Fibroblast of the aortic adventitia (primary cell): ENCODE measurements around the gene P4HA1. TPM values are rescaled to one million over a fixed set of nuclear protein-coding genes. Genes with fewer than 3 reads are reported as not detected.
A peak's percentile ranks its signal among the peaks of the same experiment; 100 is the strongest.

Experiments
- DNase-seq: peaks from one replicate; pipeline ENCODE4 v3.0.0-alpha.2; 2010; ENCODE audit warnings: low read depth
- H3K4me3 ChIP-seq: 2 replicates; pipeline ENCODE4 v1.5.1; 2011; ENCODE audit warnings: low read depth, mild to moderate bottlenecking, control low read depth, low read length, moderate library complexity
- total RNA-seq: library from RNA; depleted of rRNA; stranded (reverse); fragments of >200 nt; gene quantifications from 2 replicates; pipeline ENCODE4 v1.2.3, GENCODE V29; 2012; ENCODE audit warnings: low replicate concordance
- TF ChIP-seq, protein P1 (sequence below): IDR thresholded peaks from 2 replicates; pipeline ENCODE4 v1.5.1; 2011; ENCODE audit warnings: mild to moderate bottlenecking, low read length, control low read depth, inconsistent platforms; ENCODE audit not compliant: insufficient read depth

The P4HA1 gene
- total RNA-seq, 1 donor, result 159 TPM

DNA sequence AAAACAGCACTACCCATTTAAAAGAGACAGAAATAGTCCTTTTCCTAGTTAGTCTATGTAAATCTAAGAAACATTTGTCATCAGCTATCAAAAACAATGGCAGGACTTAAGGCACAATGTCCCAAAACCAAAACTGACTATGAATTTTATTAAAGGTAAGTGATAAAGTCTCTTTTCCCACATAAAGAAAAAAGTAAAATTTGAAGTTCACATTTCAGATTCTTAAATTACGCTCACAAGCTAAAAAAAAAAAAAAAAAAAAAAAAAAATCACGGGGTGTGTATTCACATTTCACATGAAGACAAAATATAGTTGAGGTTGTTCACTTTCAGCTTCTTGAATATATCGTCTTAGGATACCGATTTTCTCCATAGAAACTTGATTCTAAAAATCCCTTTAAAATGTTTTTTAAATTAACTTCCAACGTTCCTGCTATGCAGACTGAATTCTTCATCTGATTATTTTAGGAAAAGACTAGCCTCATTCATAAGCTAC lies 1.6 kb downstream of the P4HA1 start:
- TF ChIP-seq, protein P1, sequence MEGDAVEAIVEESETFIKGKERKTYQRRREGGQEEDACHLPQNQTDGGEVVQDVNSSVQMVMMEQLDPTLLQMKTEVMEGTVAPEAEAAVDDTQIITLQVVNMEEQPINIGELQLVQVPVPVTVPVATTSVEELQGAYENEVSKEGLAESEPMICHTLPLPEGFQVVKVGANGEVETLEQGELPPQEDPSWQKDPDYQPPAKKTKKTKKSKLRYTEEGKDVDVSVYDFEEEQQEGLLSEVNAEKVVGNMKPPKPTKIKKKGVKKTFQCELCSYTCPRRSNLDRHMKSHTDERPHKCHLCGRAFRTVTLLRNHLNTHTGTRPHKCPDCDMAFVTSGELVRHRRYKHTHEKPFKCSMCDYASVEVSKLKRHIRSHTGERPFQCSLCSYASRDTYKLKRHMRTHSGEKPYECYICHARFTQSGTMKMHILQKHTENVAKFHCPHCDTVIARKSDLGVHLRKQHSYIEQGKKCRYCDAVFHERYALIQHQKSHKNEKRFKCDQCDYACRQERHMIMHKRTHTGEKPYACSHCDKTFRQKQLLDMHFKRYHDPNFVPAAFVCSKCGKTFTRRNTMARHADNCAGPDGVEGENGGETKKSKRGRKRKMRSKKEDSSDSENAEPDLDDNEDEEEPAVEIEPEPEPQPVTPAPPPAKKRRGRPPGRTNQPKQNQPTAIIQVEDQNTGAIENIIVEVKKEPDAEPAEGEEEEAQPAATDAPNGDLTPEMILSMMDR, result no peak
- DNase-seq, result peak; percentile 26

DNA sequence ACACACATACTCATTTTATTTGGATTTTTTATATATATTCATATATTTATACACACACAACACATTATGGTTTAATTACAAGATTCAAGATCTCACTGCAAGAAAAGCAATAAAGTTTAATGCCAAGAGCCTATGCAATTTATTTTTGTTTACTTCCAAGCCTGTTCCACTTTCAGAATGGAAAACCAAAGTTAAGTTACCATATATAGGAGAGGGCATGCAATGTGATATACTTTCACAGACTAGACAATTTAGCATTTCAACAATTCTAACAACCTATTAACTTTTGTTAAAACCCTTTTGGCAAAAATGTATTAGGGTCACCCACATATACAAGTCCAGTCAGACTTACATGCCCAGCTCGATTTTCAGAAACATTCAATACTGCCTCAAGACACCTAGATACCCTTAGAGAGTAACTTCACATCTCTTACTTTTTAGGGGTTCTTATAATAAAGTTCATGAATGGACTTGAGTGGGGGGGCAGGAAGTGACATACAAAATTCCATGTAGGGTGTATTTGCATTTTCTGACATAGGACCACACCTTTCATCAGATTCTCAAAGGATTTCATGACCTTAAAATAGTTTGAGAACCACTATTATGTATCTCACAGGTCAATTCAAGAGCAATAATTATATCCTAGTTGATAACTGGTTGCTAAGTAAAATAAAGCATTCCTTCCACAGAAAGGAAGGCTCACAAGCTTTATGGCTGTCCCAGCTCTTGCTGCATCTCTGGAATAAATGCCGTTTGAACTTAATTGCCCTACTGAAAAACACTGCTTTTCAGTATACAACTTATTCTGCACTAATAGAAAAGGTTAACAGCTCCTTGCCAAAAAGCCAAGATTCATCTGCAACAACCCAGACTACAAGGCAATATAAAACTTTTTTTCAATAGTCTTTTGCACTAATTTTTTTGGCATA lies 2.5 kb downstream of the P4HA1 start:
- H3K4me3 ChIP-seq, result peak overlapping the region; percentile 91
- DNase-seq, result peak; percentile 45
- TF ChIP-seq, protein P1, result no peak

More for the DNA sequence above, 1.6 kb downstream of the P4HA1 start:
- H3K4me3 ChIP-seq, result peak overlapping the region; percentile 91

DNA sequence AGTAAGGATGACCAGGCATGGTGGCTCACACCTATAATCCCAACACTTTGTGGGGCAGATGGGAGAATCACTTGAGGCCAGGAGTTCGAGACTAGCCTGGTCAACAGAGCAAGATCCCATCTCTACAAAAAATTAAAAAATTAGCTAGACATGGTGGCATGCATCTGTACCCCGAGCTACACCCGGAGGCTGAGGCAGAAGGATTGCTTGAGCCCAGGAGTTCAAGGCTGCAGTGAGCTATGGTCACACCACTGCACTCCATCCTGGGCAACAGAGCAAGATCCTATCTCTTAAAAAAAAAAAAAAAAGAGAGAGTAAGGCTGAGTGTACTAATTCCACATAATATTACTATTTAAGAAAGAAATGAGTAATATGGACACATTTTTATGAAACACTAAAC lies 3.8 kb downstream of the P4HA1 start:
- H3K4me3 ChIP-seq, result no peak overlapping the region
- TF ChIP-seq, protein P1, result no peak
- DNase-seq, result no peak

DNA sequence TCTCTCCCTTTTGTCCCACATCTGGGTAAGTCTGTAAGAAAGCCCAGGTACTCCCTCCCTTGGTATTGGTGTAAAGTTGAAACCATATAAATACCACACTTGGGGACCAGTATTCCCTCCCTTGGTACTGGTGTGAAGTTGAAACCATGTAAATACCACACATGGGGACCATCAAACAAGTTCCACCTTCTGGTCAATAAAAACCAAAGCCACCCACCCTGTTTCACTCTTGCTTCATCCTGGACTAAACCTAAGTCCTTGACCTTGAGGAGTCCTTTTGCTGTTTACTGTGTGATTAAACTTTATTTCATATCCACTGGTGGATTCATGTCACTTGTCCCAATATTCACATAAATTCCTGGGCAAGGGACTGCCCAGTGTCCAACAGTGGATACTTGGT lies 8.4 kb downstream of the P4HA1 start:
- TF ChIP-seq, protein P1, result no peak
- no peak overlapping the region for H3K4me3 ChIP-seq
- no peak for DNase-seq

DNA sequence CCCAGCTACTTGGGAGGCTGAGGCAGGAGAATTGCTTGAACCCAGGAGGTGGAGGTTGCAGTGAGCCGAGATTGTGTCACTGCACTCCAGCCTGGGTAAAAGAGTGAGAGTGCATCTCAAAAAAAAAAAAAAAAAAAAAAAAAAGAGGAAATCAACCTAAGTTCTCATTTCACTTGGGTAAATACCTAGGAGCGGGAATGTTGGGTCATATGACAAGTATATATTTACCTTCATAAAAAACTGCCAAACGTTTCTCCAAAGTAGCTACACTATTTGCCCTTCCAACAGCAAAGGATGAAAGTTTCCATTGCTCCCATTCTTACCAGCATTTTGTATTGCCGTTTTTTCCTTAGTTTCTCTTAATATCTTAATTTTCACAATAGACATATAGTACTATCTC lies 9.8 kb downstream of the P4HA1 start:
- H3K4me3 ChIP-seq, result no peak overlapping the region
- DNase-seq, result no peak
- TF ChIP-seq, protein P1, result no peak

DNA sequence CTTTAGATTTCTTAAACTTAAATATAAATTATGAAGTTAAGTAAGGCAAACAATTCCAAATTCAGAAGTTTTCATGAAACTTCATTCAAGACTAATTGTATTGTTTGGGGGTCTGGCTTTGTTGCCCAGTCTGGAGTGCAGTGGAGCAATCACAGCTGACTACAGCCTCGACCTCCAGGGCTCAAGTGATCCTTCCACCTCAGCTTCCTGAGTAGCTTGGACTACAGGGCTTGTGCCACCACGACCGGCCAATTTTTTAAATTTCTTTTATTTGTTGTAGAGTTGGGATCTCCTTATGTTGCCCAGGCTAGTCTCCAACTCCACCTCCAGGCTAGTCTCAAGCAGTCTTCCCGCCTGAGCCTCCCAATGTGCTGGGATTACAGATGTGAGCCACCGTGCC lies 12.5 kb downstream of the P4HA1 start:
- no peak for DNase-seq
- no peak overlapping the region for H3K4me3 ChIP-seq
- TF ChIP-seq, protein P1, result no peak
